ENCODE results near the gene NOVA2. TPM values are rescaled to one million over a fixed set of nuclear protein-coding genes. Genes with fewer than 3 reads are reported as not detected.
A peak's percentile ranks its signal among the peaks of the same experiment; 100 is the strongest.

Gene NOVA2
- total and polyA plus RNA-seq, 4 donors = 0.13 to 18.2 (median 8.1) TPM; not detected in 1

DNA sequence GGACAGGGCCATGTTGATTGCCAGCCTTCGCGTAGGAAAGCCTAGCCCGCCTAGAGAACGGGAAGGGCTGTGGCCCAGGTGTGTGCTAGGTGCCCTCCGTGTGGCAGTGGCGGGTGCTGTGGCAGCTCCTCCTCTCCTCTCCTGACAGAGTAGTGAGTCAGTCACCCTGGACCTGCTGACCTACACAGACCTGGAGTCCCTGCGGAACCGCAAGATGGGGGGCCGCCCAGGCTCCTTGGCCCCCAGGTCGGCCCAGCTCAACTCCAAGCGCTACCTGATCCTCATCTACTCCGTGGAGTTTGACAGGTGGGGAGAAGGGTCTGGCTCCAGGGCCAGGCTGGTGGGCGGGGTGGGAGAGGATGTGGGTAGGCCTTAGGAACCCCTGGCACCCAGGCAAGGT is 32.7 kb upstream of the NOVA2 start:
- 96 to 97% methylated on average over 13 of the region's 13 CpGs for WGBS, 2 donors
- peak in 1 of 2 donors; percentile 19 for DNase-seq
- no peaks in the 10 kb centered on the region for H3K9me3 ChIP-seq (ENCODE audit: control insufficient read depth, low read length)
- H3K27me3 ChIP-seq (ENCODE audit: control insufficient read depth in 1 of 2, insufficient read depth in 2 of 2, low read length in 1 of 2) = no peaks in the 10 kb centered on the region
- intact Hi-C loops (cut with DNase I) = no loop called here
- H3K27ac ChIP-seq (ENCODE audit: low read depth in 1 of 2, low read length in 2 of 2) = no peak overlapping the region
- no peak for ATAC-seq (ENCODE audit: low FRiP score)
- H3K36me3 ChIP-seq (ENCODE audit: control insufficient read depth in 1 of 2, insufficient read depth in 2 of 2, low read length in 1 of 2) = no peaks in the 10 kb centered on the region
- H3K4me3 ChIP-seq (ENCODE audit: low read length in 2 of 2) = no peak overlapping the region
- H3K4me1 ChIP-seq (ENCODE audit: control insufficient read depth in 1 of 2, insufficient read depth in 2 of 2, low read length in 2 of 2) = no peaks in the 10 kb centered on the region

DNA sequence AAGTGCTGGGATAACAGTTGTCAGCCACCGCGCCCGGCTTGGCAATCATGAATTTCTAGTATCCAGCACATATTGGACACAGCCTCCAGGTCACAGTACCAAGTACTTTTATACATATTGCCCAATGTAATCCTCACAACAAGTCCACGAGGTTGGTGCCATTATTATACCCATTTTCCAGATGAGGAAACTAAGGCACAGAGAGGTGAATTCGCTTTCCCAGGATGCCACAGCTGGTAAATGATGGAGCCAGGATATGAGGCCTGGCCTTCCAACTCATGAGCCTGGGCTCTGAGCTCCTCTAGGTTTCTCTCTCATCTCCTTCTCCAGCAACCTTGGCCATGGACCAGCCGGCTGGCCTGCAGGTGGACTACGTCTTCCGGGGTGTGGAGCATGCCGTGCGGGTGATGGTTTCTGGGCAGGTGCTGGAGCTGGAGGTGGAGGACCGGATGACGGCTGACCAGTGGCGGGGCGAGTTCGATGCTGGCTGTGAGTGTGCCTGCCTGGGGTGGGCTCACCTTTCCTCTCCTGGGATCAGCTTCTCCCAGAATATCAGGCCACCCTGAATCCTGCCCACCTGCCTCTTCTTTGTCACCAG is 29.1 kb upstream of the NOVA2 start:
- ATAC-seq (ENCODE audit: low FRiP score) (no peak), DNase-seq (peak in 1 of 2 donors; percentile 21)
- Histone ChIP-seq H3K4me3 (ENCODE audit: low read length in 2 of 2) (no peak overlapping the region), H3K36me3 (ENCODE audit: control insufficient read depth in 1 of 2, insufficient read depth in 2 of 2, low read length in 1 of 2) (no peaks in the 10 kb centered on the region), H3K27me3 (ENCODE audit: control insufficient read depth in 1 of 2, insufficient read depth in 2 of 2, low read length in 1 of 2) (no peaks in the 10 kb centered on the region), H3K9me3 (ENCODE audit: control insufficient read depth, low read length) (no peaks in the 10 kb centered on the region), H3K27ac (ENCODE audit: low read depth in 1 of 2, low read length in 2 of 2) (no peak overlapping the region), H3K4me1 (ENCODE audit: control insufficient read depth in 1 of 2, insufficient read depth in 2 of 2, low read length in 2 of 2) (no peaks in the 10 kb centered on the region)
- 96 to 97% methylated on average over 15 of the region's 15 CpGs for WGBS, 2 donors
- intact Hi-C loops (cut with DNase I) = no loop called here

DNA sequence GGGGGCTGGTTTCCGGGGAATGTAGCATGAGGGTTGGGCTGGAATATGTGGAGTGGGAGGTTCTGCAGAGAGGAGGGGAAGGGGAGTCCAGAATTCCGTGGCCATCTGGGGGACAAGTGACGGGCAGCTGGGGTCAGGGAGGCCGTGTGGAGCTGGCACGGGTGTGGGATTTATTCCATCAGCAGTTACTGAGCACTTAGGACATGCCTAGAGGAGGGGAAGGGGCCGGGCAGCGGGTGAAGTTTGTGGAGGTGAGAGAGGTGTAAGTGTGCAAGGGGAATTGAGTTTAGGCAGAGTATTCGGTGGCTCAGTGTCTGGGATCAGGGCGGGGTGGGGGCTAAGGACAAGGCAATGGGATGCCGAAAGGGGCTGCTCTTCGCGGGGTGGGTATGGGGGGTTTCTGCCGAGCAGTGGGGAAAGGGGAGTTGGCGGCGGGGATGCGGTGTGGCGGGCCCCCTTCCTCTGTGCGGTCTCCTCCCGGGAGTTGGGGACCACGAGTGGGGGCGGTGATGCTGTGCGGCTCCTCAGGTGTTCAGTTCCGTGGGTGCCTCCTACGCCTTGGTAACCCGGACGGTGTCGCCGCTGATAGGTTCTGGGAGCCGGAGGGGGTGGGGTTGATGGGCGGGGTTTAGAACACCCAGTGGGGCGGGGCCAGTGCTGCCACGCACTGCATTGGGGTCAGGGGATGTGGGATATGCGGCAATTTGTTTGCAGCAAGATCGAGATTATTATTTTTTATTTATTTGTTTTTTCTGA is 27.0 kb upstream of the NOVA2 start:
- peak; percentile 46 for ATAC-seq (ENCODE audit: low FRiP score)
- Histone ChIP-seq H3K27ac (ENCODE audit: low read depth in 1 of 2, low read length in 2 of 2) (no peak overlapping the region), H3K36me3 (ENCODE audit: control insufficient read depth in 1 of 2, insufficient read depth in 2 of 2, low read length in 1 of 2) (no peaks in the 10 kb centered on the region), H3K4me3 (ENCODE audit: low read length in 2 of 2) (no peak overlapping the region), H3K9me3 (ENCODE audit: control insufficient read depth, low read length) (no peaks in the 10 kb centered on the region), H3K4me1 (ENCODE audit: control insufficient read depth in 1 of 2, insufficient read depth in 2 of 2, low read length in 2 of 2) (no peaks in the 10 kb centered on the region), H3K27me3 (ENCODE audit: control insufficient read depth in 1 of 2, insufficient read depth in 2 of 2, low read length in 1 of 2) (no peaks in the 10 kb centered on the region)
- intact Hi-C loops (cut with DNase I) = no loop called here
- WGBS, 2 donors = 10 to 18% methylated on average over 25 to 34 of the region's 34 CpGs
- peak in 1 of 2 donors; percentile 52 for DNase-seq

DNA sequence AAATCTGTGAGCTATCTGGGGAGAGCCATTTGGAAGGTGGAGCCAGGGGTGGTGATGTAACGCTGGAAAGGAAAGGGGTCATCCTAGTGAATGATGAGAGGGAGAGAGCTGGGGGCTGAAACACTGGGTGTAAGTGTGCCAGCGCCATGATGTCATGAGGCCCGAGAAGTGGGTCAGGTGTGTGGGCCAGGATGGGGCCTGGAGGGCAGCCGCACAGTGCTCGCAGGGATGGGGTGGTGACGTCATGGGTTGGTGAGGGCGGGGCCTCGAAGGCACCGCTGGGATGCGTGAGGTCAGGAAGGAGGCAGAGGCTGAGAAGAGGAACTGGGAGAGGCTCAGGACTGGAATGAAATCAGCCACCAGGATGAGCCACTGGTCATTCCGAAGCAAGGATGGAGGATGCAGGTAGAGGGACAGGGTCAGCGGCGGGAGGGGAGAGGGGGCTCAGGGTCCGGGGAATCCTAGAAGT is 26.0 kb upstream of the NOVA2 start:
- ATAC-seq (ENCODE audit: low FRiP score) = no peak
- H3K27me3 ChIP-seq (ENCODE audit: control insufficient read depth in 1 of 2, insufficient read depth in 2 of 2, low read length in 1 of 2) = no peaks in the 10 kb centered on the region
- 15 to 18% methylated on average over 14 of the region's 14 CpGs for WGBS, 2 donors
- no peaks in the 10 kb centered on the region for H3K36me3 ChIP-seq (ENCODE audit: control insufficient read depth in 1 of 2, insufficient read depth in 2 of 2, low read length in 1 of 2)
- no peak overlapping the region for H3K4me3 ChIP-seq (ENCODE audit: low read length in 2 of 2)
- no peaks in the 10 kb centered on the region for H3K4me1 ChIP-seq (ENCODE audit: control insufficient read depth in 1 of 2, insufficient read depth in 2 of 2, low read length in 2 of 2)
- no peaks in the 10 kb centered on the region for H3K9me3 ChIP-seq (ENCODE audit: control insufficient read depth, low read length)
- intact Hi-C loops (cut with DNase I) = no loop called here
- no peak overlapping the region for H3K27ac ChIP-seq (ENCODE audit: low read depth in 1 of 2, low read length in 2 of 2)
- DNase-seq = peak in 1 of 2 donors; percentile 83

DNA sequence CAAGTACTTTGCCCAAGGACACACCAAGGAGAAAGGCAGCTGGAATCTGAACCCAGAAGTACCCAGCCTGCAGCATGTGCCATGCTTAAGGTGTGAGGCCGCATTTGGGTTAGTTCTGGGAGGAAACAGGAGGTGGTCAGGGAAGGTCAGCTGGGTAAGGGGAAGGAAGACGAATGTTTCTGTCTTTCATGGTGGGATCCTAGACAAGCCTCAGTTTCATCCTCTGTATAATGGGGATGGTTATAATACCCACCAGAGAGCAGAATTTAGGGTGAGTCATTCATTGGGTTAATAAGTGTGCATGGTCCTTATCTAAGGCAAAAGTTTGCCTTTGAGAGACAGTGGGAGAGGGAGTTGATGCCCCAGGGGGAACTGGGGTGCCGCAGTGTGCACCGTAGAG is 25.2 kb upstream of the NOVA2 start:
- DNase-seq = no peak
- Histone ChIP-seq H3K4me3 (ENCODE audit: low read length in 2 of 2) (no peak overlapping the region), H3K27ac (ENCODE audit: low read depth in 1 of 2, low read length in 2 of 2) (no peak overlapping the region), H3K4me1 (ENCODE audit: control insufficient read depth in 1 of 2, insufficient read depth in 2 of 2, low read length in 2 of 2) (no peaks in the 10 kb centered on the region), H3K36me3 (ENCODE audit: control insufficient read depth in 1 of 2, insufficient read depth in 2 of 2, low read length in 1 of 2) (no peaks in the 10 kb centered on the region), H3K27me3 (ENCODE audit: control insufficient read depth in 1 of 2, insufficient read depth in 2 of 2, low read length in 1 of 2) (no peaks in the 10 kb centered on the region), H3K9me3 (ENCODE audit: control insufficient read depth, low read length) (no peaks in the 10 kb centered on the region)
- intact Hi-C loops (cut with DNase I) = no loop called here
- whole genome bisulfite sequencing, 2 donors = 95 to 96% methylated on average over 4 of the region's 4 CpGs
- no peak for ATAC-seq (ENCODE audit: low FRiP score)

DNA sequence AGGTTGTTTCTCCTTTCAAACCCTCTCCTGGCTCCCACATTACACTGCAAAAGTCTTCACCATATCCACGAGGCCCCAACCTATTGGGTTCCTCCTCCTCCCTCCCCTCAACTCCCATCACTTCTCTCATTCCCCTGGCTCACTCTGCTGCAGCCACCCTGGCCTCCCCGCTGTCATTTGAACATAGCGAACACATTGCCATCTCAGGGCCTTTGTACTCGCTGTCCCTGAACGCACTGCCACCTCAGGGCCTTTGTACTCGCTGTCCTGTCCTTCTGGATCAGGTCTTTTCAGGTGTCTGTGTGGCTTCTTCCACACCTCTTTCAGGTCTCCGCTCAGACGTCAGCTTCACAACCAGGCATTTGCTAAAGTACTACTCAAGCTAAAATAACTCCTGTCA is 23.3 kb upstream of the NOVA2 start:
- no peak for ATAC-seq (ENCODE audit: low FRiP score)
- intact Hi-C loops (cut with DNase I) = no loop called here
- Histone ChIP-seq H3K4me1 (ENCODE audit: control insufficient read depth in 1 of 2, insufficient read depth in 2 of 2, low read length in 2 of 2) (no peaks in the 10 kb centered on the region), H3K9me3 (ENCODE audit: control insufficient read depth, low read length) (no peaks in the 10 kb centered on the region), H3K27me3 (ENCODE audit: control insufficient read depth in 1 of 2, insufficient read depth in 2 of 2, low read length in 1 of 2) (no peaks in the 10 kb centered on the region), H3K27ac (ENCODE audit: low read depth in 1 of 2, low read length in 2 of 2) (no peak overlapping the region), H3K4me3 (ENCODE audit: low read length in 2 of 2) (no peak overlapping the region), H3K36me3 (ENCODE audit: control insufficient read depth in 1 of 2, insufficient read depth in 2 of 2, low read length in 1 of 2) (no peaks in the 10 kb centered on the region)
- WGBS, 2 donors = 82 to 85% methylated on average over 8 of the region's 8 CpGs
- DNase-seq = no peak

DNA sequence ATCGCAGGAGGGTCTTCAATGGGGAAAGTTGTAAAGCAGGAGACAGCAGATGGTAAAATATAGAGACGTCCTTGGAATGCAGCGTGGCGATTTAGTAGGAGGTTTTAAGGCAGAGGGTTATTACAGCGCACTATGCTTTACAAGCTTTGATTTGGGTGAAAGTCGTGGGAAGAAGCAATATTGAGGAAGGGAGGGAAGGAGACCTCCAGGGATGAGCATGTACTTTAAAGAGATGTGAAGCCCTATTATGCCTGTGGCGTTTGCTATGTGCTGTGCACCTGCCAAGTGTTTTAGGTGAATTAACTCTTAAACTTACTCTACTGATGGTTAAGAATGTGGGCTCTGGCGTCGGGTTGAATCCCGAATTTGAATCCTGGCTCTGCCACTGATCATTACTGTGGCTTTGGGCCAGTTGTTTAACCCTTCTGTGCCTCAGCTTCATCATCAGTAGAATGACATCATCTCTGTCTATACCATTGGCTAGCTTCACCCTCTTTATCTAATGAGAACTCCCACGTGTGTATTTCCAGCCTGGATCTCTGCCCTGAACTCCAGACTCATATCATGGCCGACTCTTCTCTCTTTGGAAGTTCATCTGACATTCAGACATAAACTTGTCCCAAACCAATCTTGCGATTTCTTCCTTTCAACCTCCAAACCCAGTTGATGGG is 22.2 kb upstream of the NOVA2 start:
- intact Hi-C loops (cut with DNase I) = no loop called here
- H3K4me1 ChIP-seq (ENCODE audit: control insufficient read depth in 1 of 2, insufficient read depth in 2 of 2, low read length in 2 of 2) = no peaks in the 10 kb centered on the region

DNA sequence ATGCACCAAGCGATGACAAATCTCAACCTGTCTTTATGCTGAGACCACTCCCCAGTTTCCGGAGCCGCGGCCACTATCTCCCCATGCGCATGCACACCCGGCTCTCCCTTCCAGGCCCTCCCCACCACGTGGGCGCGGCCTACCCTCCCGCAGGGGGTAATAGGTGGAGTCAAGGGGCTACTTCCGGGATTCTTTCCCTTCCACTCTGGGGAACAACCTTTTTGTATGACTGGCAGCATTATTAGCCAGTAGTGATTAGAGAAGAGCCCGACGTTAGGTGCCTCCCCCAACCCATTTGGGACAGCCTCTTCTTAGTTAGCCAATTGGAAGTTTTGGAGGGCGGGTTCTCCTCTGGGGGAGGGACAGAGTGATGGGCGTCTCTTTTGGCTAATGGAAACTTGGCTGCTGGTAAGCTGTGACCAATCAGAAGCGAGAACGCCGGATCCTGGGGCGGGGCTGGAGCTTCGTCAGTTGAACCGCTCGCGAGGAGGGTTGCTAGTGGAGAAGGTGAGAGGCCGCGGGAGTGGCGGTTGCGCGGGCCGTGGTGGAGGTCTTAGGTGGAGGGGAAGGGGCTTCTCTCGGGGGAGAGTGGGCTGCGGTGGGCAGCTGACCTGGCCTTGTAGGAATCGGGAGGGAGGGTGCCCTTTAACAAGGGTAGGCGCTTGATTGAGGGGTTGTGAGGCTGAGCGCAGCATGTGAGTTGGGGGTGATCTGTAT is 21.5 kb upstream of the NOVA2 start, which contains the start of gene CCDC61:
TSS of gene CCDC61 (plus strand) at position 470 of the 717 bp plus-strand sequence. CDS start 7,552 bp downstream, outside the sequence.
- ATAC-seq (ENCODE audit: low FRiP score) (peak; percentile 99), DNase-seq (peak; percentile 96)
- Histone ChIP-seq H3K36me3 (ENCODE audit: control insufficient read depth in 1 of 2, insufficient read depth in 2 of 2, low read length in 1 of 2) (no peaks in the 10 kb centered on the region), H3K4me3 (ENCODE audit: low read length in 2 of 2) (peak within 1 kb of the TSS; percentile 41 to 66), H3K4me1 (ENCODE audit: control insufficient read depth in 1 of 2, insufficient read depth in 2 of 2, low read length in 2 of 2) (no peaks in the 10 kb centered on the region), H3K27me3 (ENCODE audit: control insufficient read depth in 1 of 2, insufficient read depth in 2 of 2, low read length in 1 of 2) (no peaks in the 10 kb centered on the region), H3K9me3 (ENCODE audit: control insufficient read depth, low read length) (no peaks in the 10 kb centered on the region), H3K27ac (ENCODE audit: low read depth in 1 of 2, low read length in 2 of 2) (peak within 1 kb of the TSS in 1 of 2 donors; percentile 59)
- intact Hi-C loops (cut with DNase I) = no loop called here
- WGBS, 2 donors = 0% methylated on average over 34 of the region's 34 CpGs

More for the DNA sequence above, 22.2 kb upstream of the NOVA2 start:
- H3K36me3 ChIP-seq (ENCODE audit: control insufficient read depth in 1 of 2, insufficient read depth in 2 of 2, low read length in 1 of 2) = no peaks in the 10 kb centered on the region
- no peaks in the 10 kb centered on the region for H3K9me3 ChIP-seq (ENCODE audit: control insufficient read depth, low read length)
- H3K27me3 ChIP-seq (ENCODE audit: control insufficient read depth in 1 of 2, insufficient read depth in 2 of 2, low read length in 1 of 2) = no peaks in the 10 kb centered on the region
- no peak overlapping the region for H3K27ac ChIP-seq (ENCODE audit: low read depth in 1 of 2, low read length in 2 of 2)
- no peak for ATAC-seq (ENCODE audit: low FRiP score)
- 10% methylated on average over 13 of the region's 13 CpGs for WGBS, 2 donors
- no peak for DNase-seq
- peak overlapping the region; percentile 41 to 66 for H3K4me3 ChIP-seq (ENCODE audit: low read length in 2 of 2)
